Osteoblast (primary cell): Measurements from ENCODE around the gene NIP7. TPM values are rescaled to one million over a fixed set of nuclear protein-coding genes. Genes with fewer than 3 reads are reported as not detected.

ENCODE experiments used
- DNase-seq: peaks from one replicate; pipeline ENCODE4 v3.0.0; 2011; ENCODE audit warnings: low spot score, mixed read lengths; ENCODE audit not compliant: insufficient read length; ENCODE audit errors: missing footprints
- H2AFZ ChIP-seq: 2 replicates; pipeline ENCODE4 v1.6.0; 2011; ENCODE audit warnings: mild to moderate bottlenecking, low read length
- H3K27ac ChIP-seq: 2 replicates; pipeline ENCODE4 v1.5.1; 2011; ENCODE audit warnings: mild to moderate bottlenecking, low read depth, low read length, moderate library complexity
- H3K27me3 ChIP-seq: 2 replicates; pipeline ENCODE4 v1.6.0; 2012; ENCODE audit warnings: mild to moderate bottlenecking, control low read depth, inconsistent platforms, low read length, moderate library complexity; ENCODE audit not compliant: insufficient read depth
- H3K36me3 ChIP-seq: 2 replicates; pipeline ENCODE4 v1.5.1; 2011; ENCODE audit warnings: mild to moderate bottlenecking, low read length, control low read depth, moderate library complexity; ENCODE audit not compliant: insufficient read depth
- H3K4me1 ChIP-seq: 2 replicates; pipeline ENCODE4 v1.5.1; 2011; ENCODE audit warnings: mild to moderate bottlenecking, low read length, control low read depth, moderate library complexity; ENCODE audit not compliant: insufficient read depth
- H3K4me2 ChIP-seq: 2 replicates; pipeline ENCODE4 v1.6.0; 2011; ENCODE audit warnings: mild to moderate bottlenecking, low read length; ENCODE audit not compliant: insufficient read depth
- H3K4me3 ChIP-seq: fragments of 200-600 bp; sonication (generic); 3 replicates; pipeline ENCODE4 v1.5.1; 2012; ENCODE audit warnings: mild to moderate bottlenecking, low read length, inconsistent platforms; ENCODE audit not compliant: insufficient read depth
- H3K79me2 ChIP-seq: 2 replicates; pipeline ENCODE4 v1.6.0; 2012; ENCODE audit warnings: mild to moderate bottlenecking, low read length, control low read depth, inconsistent platforms; ENCODE audit not compliant: insufficient read depth
- H3K9me3 ChIP-seq: 2 replicates; pipeline ENCODE4 v1.5.1; 2011; ENCODE audit warnings: low read depth, low read length, control low read depth
- H4K20me1 ChIP-seq: 2 replicates; pipeline ENCODE4 v1.6.0; 2012; ENCODE audit warnings: mild to moderate bottlenecking, low read length, control low read depth; ENCODE audit not compliant: insufficient read depth
- CTCF ChIP-seq: IDR thresholded peaks from 2 replicates; pipeline ENCODE4 v1.5.1; 2011; ENCODE audit warnings: mild to moderate bottlenecking, low read depth, low read length, moderate library complexity; ENCODE audit errors: extremely low read depth
- total RNA-seq: library from RNA; depleted of rRNA; stranded (reverse); fragments of >200 nt; gene quantifications from 2 replicates; pipeline ENCODE4 v1.2.3, GENCODE V29; 2012

The NIP7 gene
- total RNA-seq, 1 donor, result 22.8 TPM

DNA sequence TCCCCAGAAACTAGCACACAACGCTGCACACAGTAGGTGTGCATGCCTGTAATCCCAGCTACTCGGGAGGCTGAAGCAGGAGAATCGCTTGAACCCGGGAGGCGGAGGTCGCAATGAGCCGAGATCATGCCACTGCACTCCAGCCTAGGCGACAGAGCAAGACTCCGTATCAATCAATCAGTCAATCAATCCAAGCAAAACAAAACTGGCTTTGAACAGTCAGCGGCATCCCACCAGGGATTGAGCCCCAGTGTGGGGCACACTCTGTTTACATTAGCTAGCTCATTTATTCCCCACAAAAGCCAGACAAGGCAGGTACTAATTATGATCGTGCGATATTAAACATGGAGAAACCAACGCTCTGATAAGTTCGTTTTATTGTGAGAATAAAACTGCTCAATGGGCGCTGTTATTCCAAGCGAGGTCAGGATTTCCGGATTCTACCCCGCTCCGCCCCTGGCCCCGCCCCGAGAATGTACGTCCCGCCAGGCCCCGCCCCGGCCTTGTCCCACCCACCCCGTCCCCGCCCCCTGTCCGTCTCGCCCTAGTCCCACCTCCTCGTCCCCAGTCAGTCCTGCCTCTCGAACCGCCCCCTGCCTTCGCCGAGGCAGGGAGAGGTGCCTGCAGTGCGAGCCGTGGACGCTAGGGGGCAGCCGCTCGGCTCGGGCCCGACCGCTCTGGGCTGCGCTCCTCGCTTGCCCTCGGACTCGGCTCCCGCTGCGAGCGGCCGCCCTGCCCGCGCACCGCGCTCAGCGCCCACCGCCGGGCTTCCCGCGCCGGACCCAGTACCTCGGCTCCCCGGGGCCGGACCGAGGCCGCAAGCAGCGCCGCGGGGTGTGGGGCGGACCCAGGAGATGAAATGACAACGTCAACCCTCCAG, 28.7 kb upstream of the NIP7 start, which contains the start of gene VPS4A:
TSS of gene VPS4A (plus strand) at position 698 of the 880 bp plus-strand sequence. CDS start at position 860, 162 bp downstream.
- Histone ChIP-seq H3K4me1 (peaks cover 6% of the 10 kb centered on the region), H3K4me3 (peak within 1 kb of the TSS; percentile 94), H4K20me1 (peaks cover 20% of the 10 kb centered on the region), H3K27me3 (no peaks in the 10 kb centered on the region), H3K79me2 (peaks cover 46% of the 10 kb centered on the region), H3K9me3 (no peaks in the 10 kb centered on the region), H2AFZ (peak within 1 kb of the TSS; percentile 91), H3K36me3 (peaks cover 21% of the 10 kb centered on the region), H3K27ac (peak within 1 kb of the TSS; percentile 66), H3K4me2 (peak within 1 kb of the TSS; percentile 83)
- peak; percentile 99 for DNase-seq
- peak; percentile 69 for TF ChIP-seq CTCF

GRCh38 chr16:69311533-69312387, 27.8 kb upstream of the NIP7 start:
- Histone ChIP-seq H3K4me1 (peaks cover 6% of the 10 kb centered on the region), H3K27me3 (no peaks in the 10 kb centered on the region), H3K27ac (peak overlapping the region; percentile 66), H2AFZ (peak overlapping the region; percentile 40), H3K36me3 (peaks cover 30% of the 10 kb centered on the region), H4K20me1 (peaks cover 22% of the 10 kb centered on the region), H3K4me2 (peak overlapping the region; percentile 83), H3K79me2 (peaks cover 55% of the 10 kb centered on the region), H3K9me3 (no peaks in the 10 kb centered on the region), H3K4me3 (peak overlapping the region; percentile 94)
- no peak for TF ChIP-seq CTCF
- DNase-seq, result peak; percentile 92

- Histone ChIP-seq H3K27me3 (no peaks in the 10 kb centered on the region), H3K9me3 (no peaks in the 10 kb centered on the region), H3K4me2 (no peak overlapping the region), H3K4me3 (no peak overlapping the region), H3K36me3 (peaks cover 44% of the 10 kb centered on the region), H3K27ac (no peak overlapping the region), H4K20me1 (peaks cover 23% of the 10 kb centered on the region), H2AFZ (no peak overlapping the region), H3K79me2 (peaks cover 59% of the 10 kb centered on the region), H3K4me1 (peaks cover 6% of the 10 kb centered on the region)
- no peak for TF ChIP-seq CTCF
- DNase-seq, result no peak
Measured at GRCh38 chr16:69313469-69313868, 26.1 kb upstream of the NIP7 start.
